Effector memory CD4-positive, alpha-beta T cell (primary cell): ENCODE results near the gene ALOX5.

Experiments used
- DNase-seq, 3 donors: peaks; one replicate each; pipeline ENCODE4 v3.0.0-alpha.2; 2020
- H3K27ac ChIP-seq: 2 replicates; pipeline ENCODE4 v1.7.0; 2013; ENCODE audit warnings: mild to moderate bottlenecking, low read length, moderate library complexity; ENCODE audit not compliant: insufficient read depth, poor library complexity, severe bottlenecking
- H3K27me3 ChIP-seq: replicated peaks from 2 replicates; pipeline ENCODE4 v1.7.0; 2013; ENCODE audit warnings: mild to moderate bottlenecking, low read length; ENCODE audit not compliant: insufficient read depth, control insufficient read depth, poor library complexity, severe bottlenecking
- H3K36me3 ChIP-seq: 2 replicates; pipeline ENCODE4 v1.7.0; 2013; ENCODE audit warnings: mild to moderate bottlenecking, low read length, moderate library complexity; ENCODE audit not compliant: control insufficient read depth, insufficient read depth
- H3K4me1 ChIP-seq: 2 replicates; pipeline ENCODE4 v1.7.0; 2013; ENCODE audit warnings: low read length, mild to moderate bottlenecking; ENCODE audit not compliant: control insufficient read depth, insufficient read depth, poor library complexity, severe bottlenecking
- H3K4me3 ChIP-seq: 2 replicates; pipeline ENCODE4 v1.7.0; 2013; ENCODE audit warnings: low read length, low read depth, mild to moderate bottlenecking; ENCODE audit not compliant: insufficient read depth, poor library complexity, severe bottlenecking
- H3K9me3 ChIP-seq: 2 replicates; pipeline ENCODE4 v1.7.0; 2013; ENCODE audit warnings: mild to moderate bottlenecking, low read length, moderate library complexity; ENCODE audit not compliant: control insufficient read depth

Gene ALOX5

GRCh38 chr10:45442251-45442650 is 68.2 kb downstream of the ALOX5 start:
- no peak for DNase-seq
- Histone ChIP-seq H3K4me3 (no peak overlapping the region), H3K27me3 (no peaks in the 10 kb centered on the region), H3K36me3 (no peaks in the 10 kb centered on the region), H3K9me3 (no peaks in the 10 kb centered on the region), H3K27ac (no peak overlapping the region), H3K4me1 (no peaks in the 10 kb centered on the region)

GRCh38 chr10:45442662-45443061 is 68.6 kb downstream of the ALOX5 start:
- H3K27me3 ChIP-seq, result no peaks in the 10 kb centered on the region
- no peaks in the 10 kb centered on the region for H3K9me3 ChIP-seq
- H3K4me3 ChIP-seq, result no peak overlapping the region
- H3K4me1 ChIP-seq, result no peaks in the 10 kb centered on the region
- no peak for DNase-seq
- no peaks in the 10 kb centered on the region for H3K36me3 ChIP-seq
- no peak overlapping the region for H3K27ac ChIP-seq

- H3K27ac ChIP-seq, result no peak overlapping the region
- no peaks in the 10 kb centered on the region for H3K27me3 ChIP-seq
- DNase-seq, result no peak
- H3K9me3 ChIP-seq, result no peaks in the 10 kb centered on the region
- H3K36me3 ChIP-seq, result no peaks in the 10 kb centered on the region
- H3K4me3 ChIP-seq, result no peak overlapping the region
- H3K4me1 ChIP-seq, result no peaks in the 10 kb centered on the region
These were observed 69.3 kb downstream of the ALOX5 start for GRCh38 chr10:45443101-45444009.

GRCh38 chr10:45444022-45444421 is 70.0 kb downstream of the ALOX5 start:
- no peaks in the 10 kb centered on the region for H3K36me3 ChIP-seq
- no peak overlapping the region for H3K4me3 ChIP-seq
- no peaks in the 10 kb centered on the region for H3K27me3 ChIP-seq

GRCh38 chr10:45444976-45445898 is 71.2 kb downstream of the ALOX5 start:
- no peak for DNase-seq
- no peak overlapping the region for H3K27ac ChIP-seq
- H3K4me3 ChIP-seq, result no peak overlapping the region
- no peaks in the 10 kb centered on the region for H3K36me3 ChIP-seq
- H3K9me3 ChIP-seq, result no peaks in the 10 kb centered on the region
- no peaks in the 10 kb centered on the region for H3K4me1 ChIP-seq
- no peaks in the 10 kb centered on the region for H3K27me3 ChIP-seq

More at GRCh38 chr10:45444022-45444421, 70.0 kb downstream of the ALOX5 start:
- no peaks in the 10 kb centered on the region for H3K9me3 ChIP-seq
- no peaks in the 10 kb centered on the region for H3K4me1 ChIP-seq
- H3K27ac ChIP-seq, result no peak overlapping the region
- no peak for DNase-seq

GRCh38 chr10:45446858-45447257 is 72.8 kb downstream of the ALOX5 start:
- no peaks in the 10 kb centered on the region for H3K27me3 ChIP-seq
- no peak overlapping the region for H3K4me3 ChIP-seq
- no peaks in the 10 kb centered on the region for H3K9me3 ChIP-seq
- no peaks in the 10 kb centered on the region for H3K36me3 ChIP-seq
- H3K27ac ChIP-seq, result no peak overlapping the region
- no peaks in the 10 kb centered on the region for H3K4me1 ChIP-seq
- no peak for DNase-seq

- DNase-seq, result no peak
- Histone ChIP-seq H3K36me3 (no peaks in the 10 kb centered on the region), H3K4me3 (no peak overlapping the region), H3K27me3 (no peaks in the 10 kb centered on the region), H3K9me3 (no peaks in the 10 kb centered on the region), H3K27ac (no peak overlapping the region), H3K4me1 (no peaks in the 10 kb centered on the region)
These were observed 73.4 kb downstream of the ALOX5 start for GRCh38 chr10:45447416-45447815.

GRCh38 chr10:45450866-45451265 is 76.8 kb downstream of the ALOX5 start:
- no peaks in the 10 kb centered on the region for H3K36me3 ChIP-seq
- peaks cover 2% of the 10 kb centered on the region for H3K4me1 ChIP-seq
- H3K4me3 ChIP-seq, result no peak overlapping the region
- no peak for DNase-seq
- H3K9me3 ChIP-seq, result no peaks in the 10 kb centered on the region
- H3K27ac ChIP-seq, result no peak overlapping the region
- no peaks in the 10 kb centered on the region for H3K27me3 ChIP-seq

GRCh38 chr10:45451407-45451806 is 77.4 kb downstream of the ALOX5 start:
- Histone ChIP-seq H3K27me3 (no peaks in the 10 kb centered on the region), H3K36me3 (peaks cover 4% of the 10 kb centered on the region), H3K9me3 (no peaks in the 10 kb centered on the region), H3K4me1 (peaks cover 2% of the 10 kb centered on the region), H3K27ac (no peak overlapping the region), H3K4me3 (no peak overlapping the region)
- DNase-seq, result no peak

GRCh38 chr10:45452268-45452667 is 78.3 kb downstream of the ALOX5 start:
- H3K36me3 ChIP-seq, result peaks cover 9% of the 10 kb centered on the region
- H3K4me3 ChIP-seq, result no peak overlapping the region
- H3K9me3 ChIP-seq, result no peaks in the 10 kb centered on the region
- DNase-seq, result no peak
- H3K27me3 ChIP-seq, result no peaks in the 10 kb centered on the region
- H3K4me1 ChIP-seq, result peaks cover 2% of the 10 kb centered on the region
- no peak overlapping the region for H3K27ac ChIP-seq
